GM23338 (cell line): Measurements from ENCODE around the gene SIGLEC6. TPM values are rescaled to one million over a fixed set of nuclear protein-coding genes. Genes with fewer than 3 reads are reported as not detected.

Experiments used
- ATAC-seq: fragments of 200-7000 bp; cut with Tn5 transposase; 3 replicates; pipeline ENCODE4 v1.9.1; 2020
- DNase-seq: peaks from one replicate; pipeline ENCODE4 v3.0.0-alpha.2; 2015; ENCODE audit warnings: low spot score
- H2AFZ ChIP-seq: fragments of 200-600 bp; sonication (generic); 2 replicates; pipeline ENCODE4 v1.8.0; 2016; ENCODE audit warnings: antibody characterized with exemption, mild to moderate bottlenecking, moderate library complexity
- H3F3A ChIP-seq: fragments of 200-600 bp; sonication (generic); replicated peaks from 2 replicates; pipeline ENCODE4 v1.8.0; 2017; ENCODE audit warnings: antibody characterized with exemption, mixed run types, low read depth
- H3K27ac ChIP-seq: fragments of 200-600 bp; sonication (generic); 2 replicates; pipeline ENCODE4 v1.6.1; 2016; ENCODE audit warnings: low read depth
- H3K27me3 ChIP-seq: fragments of 200-600 bp; sonication (generic); 2 replicates; pipeline ENCODE4 v1.8.0; 2016; ENCODE audit warnings: mild to moderate bottlenecking, mixed run types, moderate library complexity; ENCODE audit not compliant: insufficient read depth
- H3K36me3 ChIP-seq: fragments of 200-600 bp; sonication (generic); 2 replicates; pipeline ENCODE4 v1.8.0; 2016; ENCODE audit warnings: mild to moderate bottlenecking; ENCODE audit not compliant: insufficient read depth
- H3K4me1 ChIP-seq: fragments of 200-600 bp; sonication (generic); 2 replicates; pipeline ENCODE4 v1.8.0; 2016; ENCODE audit warnings: mild to moderate bottlenecking, moderate library complexity; ENCODE audit not compliant: insufficient read depth
- H3K4me2 ChIP-seq: fragments of 200-600 bp; sonication (generic); 2 replicates; pipeline ENCODE4 v1.7.1; 2017; ENCODE audit warnings: mixed run types
- H3K4me3 ChIP-seq: fragments of 200-600 bp; sonication (generic); 2 replicates; pipeline ENCODE4 v1.6.1; 2016; ENCODE audit warnings: mixed run types
- H3K79me2 ChIP-seq: fragments of 200-600 bp; sonication (generic); replicated peaks from 2 replicates; pipeline ENCODE4 v1.8.0; 2017; ENCODE audit warnings: mild to moderate bottlenecking; ENCODE audit not compliant: insufficient read depth
- H3K9me2 ChIP-seq: fragments of 200-600 bp; sonication (generic); 2 replicates; pipeline ENCODE4 v1.8.0; 2017; ENCODE audit not compliant: insufficient read depth
- H4K20me1 ChIP-seq: fragments of 200-600 bp; sonication (generic); replicated peaks from 2 replicates; pipeline ENCODE4 v1.8.0; 2017; ENCODE audit warnings: mild to moderate bottlenecking; ENCODE audit not compliant: insufficient read depth
- H3K27ac Mint-ChIP-seq: 2 replicates; pipeline ENCODE4 v1.8.0; 2020; ENCODE audit warnings: inconsistent platforms, mild to moderate bottlenecking, moderate library complexity, mixed read lengths
- H3K27me3 Mint-ChIP-seq: 3 replicates; pipeline ENCODE4 v1.8.0; 2022; ENCODE audit warnings: low read depth, mild to moderate bottlenecking, moderate library complexity, mixed read lengths, inconsistent platforms; ENCODE audit not compliant: insufficient read depth, poor library complexity
- H3K36me3 Mint-ChIP-seq: 3 replicates; pipeline ENCODE4 v1.8.0; 2021; ENCODE audit warnings: low read depth, mild to moderate bottlenecking, inconsistent platforms, moderate library complexity, mixed read lengths
- H3K4me1 Mint-ChIP-seq: 3 replicates; pipeline ENCODE4 v1.8.0; 2020; ENCODE audit warnings: mild to moderate bottlenecking, inconsistent platforms, mixed read lengths
- H3K4me3 Mint-ChIP-seq: 3 replicates; pipeline ENCODE4 v1.8.0; 2021; ENCODE audit warnings: moderate library complexity, mild to moderate bottlenecking, inconsistent platforms, mixed read lengths
- H3K9me3 Mint-ChIP-seq: 3 replicates; pipeline ENCODE4 v1.8.0; 2020; ENCODE audit warnings: moderate library complexity, mild to moderate bottlenecking, inconsistent platforms, mixed read lengths
- EZH2 ChIP-seq: fragments of 200-600 bp; sonication (generic); IDR thresholded peaks from one replicate; pipeline ENCODE4 v1.8.0; 2017; ENCODE audit warnings: antibody characterized with exemption, mild to moderate bottlenecking, low read depth; ENCODE audit not compliant: unreplicated experiment
- EZH2phosphoT487 ChIP-seq: fragments of 200-600 bp; sonication (generic); IDR thresholded peaks from one replicate; pipeline ENCODE4 v1.8.1; 2018; ENCODE audit warnings: antibody characterized with exemption; ENCODE audit not compliant: unreplicated experiment
- JUNB ChIP-seq: IDR thresholded peaks from one replicate; pipeline ENCODE4 v1.6.1; 2016; ENCODE audit warnings: antibody characterized with exemption; ENCODE audit not compliant: unreplicated experiment
- NANOG ChIP-seq: IDR thresholded peaks from 2 replicates; pipeline ENCODE4 v1.6.1; 2016; ENCODE audit warnings: antibody characterized with exemption, borderline replicate concordance
- POLR2AphosphoS5 ChIP-seq: IDR thresholded peaks from 2 replicates; pipeline ENCODE4 v1.6.1; 2016; ENCODE audit warnings: antibody characterized with exemption, low read depth
- REST ChIP-seq: IDR thresholded peaks from one replicate; pipeline ENCODE4 v1.6.1; 2018; ENCODE audit warnings: antibody characterized with exemption; ENCODE audit not compliant: unreplicated experiment
- ZNF462 ChIP-seq: fragments of 250-450 bp; sonication (Bioruptor Pico); IDR thresholded peaks from 2 replicates; pipeline ENCODE4 v1.5.0; 2020; ENCODE audit warnings: mild to moderate bottlenecking, moderate library complexity
- polyA plus RNA-seq: library from polyadenylated mRNA; unstranded; fragments of >200 nt; fragmentation: Nextera tagmentation; extraction: Ambion mirVana; gene quantifications from 2 replicates; pipeline ENCODE4 v1.2.1, GENCODE V29; 2016
- total RNA-seq: library from RNA; depleted of rRNA; stranded (reverse); fragments of >200 nt; shearing (Covaris generic); gene quantifications from 2 replicates; pipeline ENCODE4 v1.2.3, GENCODE V29; 2014

SIGLEC6 gene
- total and polyA plus RNA-seq, 2 experiments from 2014 or later = 0.76 TPM; not detected in 1

- H4K20me1 ChIP-seq = no peaks in the 10 kb centered on the region
- H3K4me1 ChIP-seq = no peaks in the 10 kb centered on the region
- Mint-ChIP-seq H3K27me3 (peaks cover 4% of the 10 kb centered on the region), H3K4me3 (no peak overlapping the region), H3K4me1 (no peaks in the 10 kb centered on the region), H3K27ac (no peak overlapping the region), H3K9me3 (peaks cover 97% of the 10 kb centered on the region), H3K36me3 (peaks cover 21% of the 10 kb centered on the region)
- no peaks in the 10 kb centered on the region for H3K9me2 ChIP-seq
- TF ChIP-seq EZH2phosphoT487 (no peak), ZNF462 (CRISPR knock-in tag) (no peak), JUNB (no peak), NANOG (no peak), POLR2AphosphoS5 (no peak), EZH2 (no peak)
- no peaks in the 10 kb centered on the region for H3F3A ChIP-seq
- H2AFZ ChIP-seq = no peak overlapping the region
- no peak overlapping the region for H3K4me3 ChIP-seq
- no peaks in the 10 kb centered on the region for H3K79me2 ChIP-seq
- H3K4me2 ChIP-seq = no peak overlapping the region
- no peak overlapping the region for H3K27ac ChIP-seq
- H3K36me3 ChIP-seq = no peaks in the 10 kb centered on the region
- H3K27me3 ChIP-seq = no peaks in the 10 kb centered on the region
- DNase-seq (no peak), ATAC-seq (no peak)
Measured at GRCh38 chr19:51507640-51508058, 23.8 kb downstream of the SIGLEC6 start.

- no peak overlapping the region for H3K4me3 Mint-ChIP-seq
- H3K36me3 ChIP-seq = no peaks in the 10 kb centered on the region
- H3K4me1 Mint-ChIP-seq = no peaks in the 10 kb centered on the region
- H3K4me3 ChIP-seq = no peak overlapping the region
- ATAC-seq (no peak), DNase-seq (no peak)
- no peaks in the 10 kb centered on the region for H3K79me2 ChIP-seq
- no peaks in the 10 kb centered on the region for H3K9me2 ChIP-seq
- no peak overlapping the region for H3K4me2 ChIP-seq
- H3K27me3 Mint-ChIP-seq = peaks cover 4% of the 10 kb centered on the region
- H3K27ac ChIP-seq = no peak overlapping the region
- H3K27me3 ChIP-seq = no peaks in the 10 kb centered on the region
- H4K20me1 ChIP-seq = no peaks in the 10 kb centered on the region
- no peak overlapping the region for H2AFZ ChIP-seq
- no peak overlapping the region for H3K27ac Mint-ChIP-seq
- no peaks in the 10 kb centered on the region for H3K4me1 ChIP-seq
- H3K9me3 Mint-ChIP-seq = peaks cover 99% of the 10 kb centered on the region
- H3K36me3 Mint-ChIP-seq = peaks cover 21% of the 10 kb centered on the region
- H3F3A ChIP-seq = no peaks in the 10 kb centered on the region
- no peak for TF ChIP-seq REST
Measured at GRCh38 chr19:51507192-51507591, 24.3 kb downstream of the SIGLEC6 start.
